ENCODE measurements around the gene HSD17B14. TPM values are rescaled to one million over a fixed set of nuclear protein-coding genes. Genes with fewer than 3 reads are reported as not detected.
"Not testable (repeated sequence)": the region's sequence is repeated elsewhere in the genome, so short reads cannot be mapped to it uniquely, and the experiment has no call there.

HSD17B14 gene
- polyA plus RNA-seq, 2 of the 4 experiments (the other 2 are of a cell fraction) = 11.1 to 20.9 TPM

- TF ChIP-seq USF2 (IDR thresholded peaks at IDR 0.05) (no peak), CBX2 (IDR thresholded peaks at IDR 0.05; ENCODE audit: borderline replicate concordance, low read depth) (no peak), HOXB5 (CRISPR knock-in tag; IDR thresholded peaks at IDR 0.05) (no peak)
- TF ChIP-seq, protein P1, sequence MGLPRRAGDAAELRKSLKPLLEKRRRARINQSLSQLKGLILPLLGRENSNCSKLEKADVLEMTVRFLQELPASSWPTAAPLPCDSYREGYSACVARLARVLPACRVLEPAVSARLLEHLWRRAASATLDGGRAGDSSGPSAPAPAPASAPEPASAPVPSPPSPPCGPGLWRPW (IDR thresholded peaks at IDR 0.05) = no peak
Observed at GRCh38 chr19:48793271-48793670, 43.0 kb downstream of the HSD17B14 start (continued).

- H3K4me2 ChIP-seq = not testable (repeated sequence)
Observed at GRCh38 chr19:48787331-48787730, 49.0 kb downstream of the HSD17B14 start.

GRCh38 chr19:48786422-48786821 lies 49.9 kb downstream of the HSD17B14 start:
- CTCF ChIA-PET = interaction anchor here (0.6 to 17.2 kb wide), 13 partner anchors 8 to 439 kb away, joined by 3 to 927 read pairs (median 22); partner anchors contain the start of genes CA11, FTL and HSD17B14
- POLR2A ChIA-PET; H3K4me2 ChIP-seq; H3K4me1 ChIP-seq; DNase-seq (ENCODE audit: low read depth in 1 of 2, low spot score in 1 of 2); ATAC-seq; H3K9me3 ChIP-seq; FAIRE-seq; H3K27ac ChIP-seq; H3K4me3 ChIP-seq: not testable (repeated sequence)
- 90% methylated on average over 7 of the region's 7 CpGs for WGBS (ENCODE audit: missing lambda C conversion rate)

More at GRCh38 chr19:48787331-48787730, 49.0 kb downstream of the HSD17B14 start:
- H3K4me1 ChIP-seq; H3K4me3 ChIP-seq; ATAC-seq; H3K27ac ChIP-seq; H3K9me3 ChIP-seq; FAIRE-seq; DNase-seq (ENCODE audit: low read depth in 1 of 2, low spot score in 1 of 2); POLR2A ChIA-PET: not testable (repeated sequence)
- CTCF ChIA-PET = interaction anchor here (0.6 to 17.2 kb wide), 69 partner anchors 9 to 434 kb away, joined by 3 to 927 read pairs (median 5); partner anchors contain the start of genes BCAT2, CA11, FTL and FUT2
- 78% methylated on average over 9 of the region's 9 CpGs for WGBS (ENCODE audit: missing lambda C conversion rate)

GRCh38 chr19:48784527-48784926 lies 51.8 kb downstream of the HSD17B14 start:
- TF ChIP-seq FOSB (CRISPR knock-in tag; IDR thresholded peaks at IDR 0.05) (no peak), RAD21 (conservative IDR thresholded peaks at IDR 0.05 in 1 of 2, IDR thresholded peaks at IDR 0.05 in 1 of 2) (peak in 1 of 2 experiments; percentile 38; a peak in 2 of 5 replicates), TP53 (CRISPR knock-in tag; IDR thresholded peaks at IDR 0.05) (no peak), RARB (CRISPR knock-in tag; IDR thresholded peaks at IDR 0.05) (no peak)
- Histone ChIP-seq H3K4me1 (peaks cover 10% of the 10 kb centered on the region), H3K4me3 (no peak overlapping the region), H3K4me2 (no peak overlapping the region), H3K27ac (no peak overlapping the region), H3K9me3 (no peaks in the 10 kb centered on the region)
- ChIA-PET POLR2A (interaction anchor here (0.7 kb wide), 1 partner anchor 60 kb away, joined by 5 read pairs; no protein-coding TSS in a partner anchor), CTCF (interaction anchor here (0.6 to 17.2 kb wide), 13 partner anchors 14 to 541 kb away, joined by 3 to 927 read pairs (median 5); partner anchors contain the start of genes CA11 and HSD17B14)
- ATAC-seq (peak in 1 of 2 experiments; percentile 20; a peak in 3 of 6 replicates), DNase-seq (ENCODE audit: low read depth in 1 of 2, low spot score in 1 of 2) (peak in 1 of 2 experiments; percentile 53), FAIRE-seq (no peak)
- WGBS (ENCODE audit: missing lambda C conversion rate) = 59% methylated on average over 5 of the region's 5 CpGs

DNA sequence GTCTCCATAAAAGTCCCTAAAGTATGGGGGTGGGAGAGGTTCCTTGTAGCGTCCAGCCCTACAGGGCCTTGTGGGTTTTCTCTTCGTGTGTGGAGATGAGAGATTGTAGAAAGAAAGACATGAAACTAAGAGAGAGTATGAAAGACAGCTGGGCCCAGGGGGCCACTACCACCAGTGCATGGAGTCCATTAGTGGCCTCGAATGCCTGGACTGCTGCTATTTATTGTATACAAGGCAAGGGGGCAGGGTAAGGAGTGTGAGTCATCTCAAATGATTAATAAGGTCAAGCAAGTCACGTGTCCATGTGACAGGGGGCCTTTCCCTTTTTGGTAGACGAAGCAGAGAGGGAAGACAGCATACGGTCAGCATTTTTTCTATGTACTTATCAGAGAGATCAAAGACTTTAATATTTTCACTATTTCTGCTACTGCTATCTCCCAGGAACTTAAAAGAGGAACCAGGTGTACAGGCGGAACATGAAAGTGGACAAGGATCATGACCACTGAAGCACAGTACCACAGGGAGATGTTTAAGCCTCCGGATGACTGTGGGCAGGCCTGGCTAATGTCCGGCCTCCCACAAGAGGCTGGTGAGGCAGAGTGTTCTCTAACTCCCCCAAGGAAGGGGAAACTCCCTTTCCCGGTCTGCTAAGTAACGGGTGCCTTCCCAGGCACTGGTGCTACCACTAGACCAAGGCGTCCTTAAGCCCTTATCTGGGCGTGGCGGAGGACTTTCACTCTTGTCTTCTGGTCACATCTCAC lies 55.5 kb downstream of the HSD17B14 start:
- ChIA-PET CTCF (interaction anchor here (0.5 to 17.2 kb wide), 10 partner anchors 7 to 414 kb away, joined by 3 to 927 read pairs (median 6); partner anchors contain the start of genes GYS1, HSD17B14 and RUVBL2), POLR2A (no interaction called here)
- ATAC-seq = peak in 1 of 2 experiments; percentile 13; a peak in 3 of 6 replicates
- Histone ChIP-seq H3K4me3 (no peak overlapping the region), H3K4me1 (peaks cover 10% of the 10 kb centered on the region), H3K27ac (0 out of 6 replicates have a peak overlapping the region, but pooled peaks of 1 of the 2 experiments have one; percentile 29), H3K9me3 (no peaks in the 10 kb centered on the region), H3K4me2 (peak overlapping the region; percentile 23)
- DNase-seq (ENCODE audit: low read depth in 1 of 2, low spot score in 1 of 2) = peak in 1 of 2 experiments; percentile 62
- WGBS (ENCODE audit: missing lambda C conversion rate) = 66% methylated on average over 14 of the region's 14 CpGs
- no peak for FAIRE-seq
- TF ChIP-seq RAD21 (conservative IDR thresholded peaks at IDR 0.05 in 1 of 2, IDR thresholded peaks at IDR 0.05 in 1 of 2) (no peak), HOXB13 (CRISPR knock-in tag; IDR thresholded peaks at IDR 0.05; ENCODE audit: low read depth) (no peak), NPAS2 (CRISPR knock-in tag; IDR thresholded peaks at IDR 0.05; ENCODE audit: borderline replicate concordance) (no peak), TFCP2L1 (CRISPR knock-in tag; IDR thresholded peaks at IDR 0.05) (no peak), CBX2 (IDR thresholded peaks at IDR 0.05; ENCODE audit: borderline replicate concordance, low read depth) (no peak), CBX8 (IDR thresholded peaks at IDR 0.05) (no peak), HOXB5 (CRISPR knock-in tag; IDR thresholded peaks at IDR 0.05) (peak; percentile 78; the same call in 1 of the 2 replicates), CHD4 (IDR thresholded peaks at IDR 0.05; ENCODE audit: borderline replicate concordance) (no peak), ATOH8 (CRISPR knock-in tag; IDR thresholded peaks at IDR 0.05; ENCODE audit: low read depth) (no peak), USF2 (IDR thresholded peaks at IDR 0.05) (peak; percentile 78), REST (IDR thresholded peaks at IDR 0.05) (no peak), MYC (IDR thresholded peaks at IDR 0.05; ENCODE audit: borderline replicate concordance, low read length) (no peak), POLR2AphosphoS2 (conservative IDR thresholded peaks at IDR 0.05; ENCODE audit: low read length) (no peak)
